Ureter (tissue), 1 donor: ENCODE data around the gene FBLN7. TPM values are rescaled to one million over a fixed set of nuclear protein-coding genes. Genes with fewer than 3 reads are reported as not detected.

Experiments used
- total RNA-seq: library from RNA; stranded (reverse); gene quantifications from one replicate; pipeline ENCODE4 v1.2.4, GENCODE V29; 2023
- donor health status: DM: yes; HTN: yes; CAD: no.

FBLN7 gene
- total RNA-seq, 1 donor from 2014 or later = 8.9 TPM

Other genes starting within 250 kb of the FBLN7 start
- gene MERTK, start 239.8 kb upstream of the FBLN7 start, total RNA-seq = 33.5 TPM
- 51.0 TPM for gene TMEM87B, start 83.1 kb upstream of the FBLN7 start, total RNA-seq
- gene ZC3H8, start 116.7 kb downstream of the FBLN7 start, total RNA-seq = 23.9 TPM
- gene ZC3H6, start 137.2 kb downstream of the FBLN7 start, total RNA-seq = 18.9 TPM